Lower leg skin (tissue), 3 donors: ENCODE results near the gene GDF9.

Source experiments
- POLR2A ChIP-seq, 2 donors: fragments of 450-650 bp; IDR thresholded peaks; one replicate each; pipeline ENCODE4 v1.6.1; 2016 to 2017; ENCODE audit warnings: antibody characterized with exemption in 2 of 2, mild to moderate bottlenecking in 1 of 2, moderate library complexity in 1 of 2
- TF ChIP-seq, protein P1 (sequence below), 3 donors: fragments of 450-650 bp; IDR thresholded peaks; one replicate each; pipeline ENCODE4 v1.5.1; 2016; ENCODE audit warnings: antibody characterized with exemption in 3 of 3, mild to moderate bottlenecking in 3 of 3, moderate library complexity in 2 of 3

DNA sequence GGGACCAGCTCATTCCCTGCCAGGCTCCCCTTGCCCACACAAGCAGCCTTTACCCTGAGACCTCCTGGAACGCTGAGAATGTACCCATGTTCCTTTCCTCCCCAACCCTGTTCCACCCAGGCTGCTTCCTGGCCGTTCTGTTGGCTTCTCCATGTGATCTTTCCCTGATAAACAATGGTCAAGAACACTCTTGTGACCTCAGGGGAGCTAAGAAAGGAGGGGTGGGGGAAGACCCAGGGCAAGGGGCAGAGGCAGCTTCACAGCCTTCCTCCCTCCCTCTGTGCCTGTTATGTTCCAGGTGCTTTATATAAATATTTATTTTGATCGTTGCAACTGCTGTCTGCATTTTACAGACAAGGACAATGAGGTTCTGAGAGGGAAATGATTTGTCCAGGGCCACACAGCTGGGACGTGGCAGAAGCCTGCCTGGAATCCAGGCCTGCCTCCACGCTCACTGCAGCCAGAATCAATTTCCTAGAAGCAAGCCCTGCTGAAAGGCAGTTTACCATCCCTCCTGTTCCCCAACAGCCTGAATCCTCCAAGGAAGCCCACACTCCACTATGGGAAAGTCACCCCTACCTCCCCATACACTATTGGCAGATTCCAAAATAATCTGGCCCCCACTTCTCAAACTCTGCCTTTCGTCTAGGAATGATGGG lies 39.7 kb downstream of the GDF9 start:
- no peak for TF ChIP-seq POLR2A (IDR thresholded peaks at IDR 0.05)
- TF ChIP-seq, protein P1, sequence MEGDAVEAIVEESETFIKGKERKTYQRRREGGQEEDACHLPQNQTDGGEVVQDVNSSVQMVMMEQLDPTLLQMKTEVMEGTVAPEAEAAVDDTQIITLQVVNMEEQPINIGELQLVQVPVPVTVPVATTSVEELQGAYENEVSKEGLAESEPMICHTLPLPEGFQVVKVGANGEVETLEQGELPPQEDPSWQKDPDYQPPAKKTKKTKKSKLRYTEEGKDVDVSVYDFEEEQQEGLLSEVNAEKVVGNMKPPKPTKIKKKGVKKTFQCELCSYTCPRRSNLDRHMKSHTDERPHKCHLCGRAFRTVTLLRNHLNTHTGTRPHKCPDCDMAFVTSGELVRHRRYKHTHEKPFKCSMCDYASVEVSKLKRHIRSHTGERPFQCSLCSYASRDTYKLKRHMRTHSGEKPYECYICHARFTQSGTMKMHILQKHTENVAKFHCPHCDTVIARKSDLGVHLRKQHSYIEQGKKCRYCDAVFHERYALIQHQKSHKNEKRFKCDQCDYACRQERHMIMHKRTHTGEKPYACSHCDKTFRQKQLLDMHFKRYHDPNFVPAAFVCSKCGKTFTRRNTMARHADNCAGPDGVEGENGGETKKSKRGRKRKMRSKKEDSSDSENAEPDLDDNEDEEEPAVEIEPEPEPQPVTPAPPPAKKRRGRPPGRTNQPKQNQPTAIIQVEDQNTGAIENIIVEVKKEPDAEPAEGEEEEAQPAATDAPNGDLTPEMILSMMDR (IDR thresholded peaks at IDR 0.05) = no peak
